A172 (cell line): ENCODE data around the gene TLE4. TPM values are rescaled to one million over a fixed set of nuclear protein-coding genes. Genes with fewer than 3 reads are reported as not detected.
"Not testable (repeated sequence)": the region's sequence is repeated elsewhere in the genome, so short reads cannot be mapped to it uniquely, and the experiment has no call there.

Experiments used
- DNase-seq: peaks from one replicate; pipeline ENCODE4 v3.0.0-alpha.2; 2015; ENCODE audit warnings: low spot score
- total RNA-seq: library from RNA; depleted of rRNA; stranded (reverse); fragments of >200 nt; shearing (Covaris generic); gene quantifications from 2 replicates; pipeline ENCODE4 v1.2.3, GENCODE V29; 2014

The TLE4 gene
- total RNA-seq, 1 experiment from 2014 or later = 363 TPM

DNA sequence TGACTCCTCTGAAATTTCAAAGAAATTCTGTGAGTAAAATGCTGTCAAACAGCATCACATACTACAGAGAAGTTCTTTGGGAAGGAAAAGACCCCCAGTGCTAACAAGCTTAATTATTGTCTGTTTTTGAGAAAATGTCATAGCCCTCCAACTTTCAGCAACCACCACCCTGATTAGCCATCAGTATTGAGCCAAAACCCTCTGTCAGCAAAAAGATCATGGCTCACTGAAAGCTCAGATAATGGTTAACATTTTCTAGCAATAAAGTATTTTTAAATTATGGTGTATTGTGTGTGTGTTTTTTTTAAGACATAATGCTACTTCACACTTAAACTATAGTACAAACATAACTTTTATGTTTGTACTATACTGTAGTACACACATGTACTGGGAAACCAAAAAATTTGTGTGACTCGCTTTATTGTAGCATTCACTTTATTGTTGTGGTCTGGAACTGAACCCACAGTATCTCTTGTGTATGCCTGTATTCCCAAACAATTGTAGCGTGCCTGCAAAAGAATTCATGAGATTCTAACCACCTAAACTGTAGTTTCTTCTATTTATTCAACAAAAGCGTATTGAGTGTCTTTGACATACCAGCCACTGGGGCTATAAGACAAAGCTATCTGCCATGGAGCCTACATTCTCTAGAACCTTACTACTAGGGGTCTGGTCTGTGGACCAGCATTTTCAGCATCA, 31.6 kb downstream of the TLE4 start:
- DNase-seq = no peak

DNA sequence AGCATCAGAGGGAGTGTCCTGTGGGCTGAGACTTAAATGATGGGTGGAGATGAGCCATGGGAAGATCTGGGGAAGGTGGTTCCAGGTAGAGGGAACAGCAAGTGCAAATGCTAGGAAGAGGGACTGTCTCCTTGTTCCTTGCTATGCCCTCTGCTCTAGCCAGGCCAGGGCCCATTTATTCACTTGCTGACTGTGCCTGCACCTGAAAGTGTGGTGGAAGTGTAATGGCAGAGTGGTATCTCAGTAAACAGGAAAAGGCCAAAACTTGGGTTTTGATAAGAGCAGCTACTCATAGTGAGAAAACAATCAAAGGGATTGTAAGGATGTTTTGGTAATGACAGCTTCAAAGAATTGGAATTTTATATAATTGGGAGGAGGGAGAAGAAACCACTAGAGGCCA, 32.4 kb downstream of the TLE4 start:
- no peak for DNase-seq

DNA sequence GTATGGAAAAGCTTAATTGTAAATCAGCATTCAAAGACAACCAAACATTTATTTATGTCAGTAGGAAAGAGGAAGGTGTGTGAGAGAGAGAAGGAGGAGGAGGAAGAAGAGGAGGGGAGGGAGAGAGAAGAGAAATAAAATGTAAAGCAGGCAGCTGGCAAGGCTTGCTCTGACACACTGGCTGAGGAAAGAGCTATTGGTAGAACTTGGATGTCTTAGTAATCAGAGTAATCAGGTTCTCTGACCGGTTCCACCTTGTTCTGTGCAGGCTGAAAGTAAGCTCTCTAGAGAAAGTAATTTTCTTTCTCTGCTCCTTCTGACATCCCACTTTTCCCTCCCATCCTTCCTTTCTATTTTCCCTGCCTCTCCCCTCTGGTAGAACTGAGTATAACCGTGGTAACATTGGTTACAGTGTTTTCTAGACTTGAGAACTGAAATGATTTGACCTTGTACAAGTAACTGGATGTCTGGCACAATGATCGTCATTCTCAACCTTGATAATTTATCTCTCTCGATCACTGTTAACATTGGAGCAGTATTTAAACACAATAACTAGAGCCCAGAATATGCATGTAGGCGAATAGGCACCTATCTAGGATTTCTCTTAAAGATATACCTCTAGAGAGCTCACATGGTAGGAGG, 33.3 kb downstream of the TLE4 start:
- no peak for DNase-seq

DNA sequence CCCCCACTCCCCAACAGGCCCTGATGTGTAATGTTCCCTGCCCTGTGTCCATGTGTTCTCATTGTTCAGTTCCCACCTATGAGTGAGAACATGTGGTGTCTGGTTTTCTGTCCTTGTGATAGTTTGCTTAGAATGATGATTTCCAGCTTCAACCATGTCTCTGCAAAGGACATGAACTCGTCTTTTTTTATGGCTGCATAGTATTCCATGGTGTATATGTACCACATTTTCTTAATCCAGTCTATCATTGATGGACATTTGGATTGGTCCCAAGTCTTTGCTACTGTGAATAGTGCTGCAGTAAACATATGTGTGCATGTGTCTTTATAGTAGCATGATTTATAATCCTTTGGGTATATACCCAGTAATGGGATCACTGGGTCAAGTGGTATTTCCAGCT, 34.8 kb downstream of the TLE4 start:
- DNase-seq = not testable (repeated sequence)

DNA sequence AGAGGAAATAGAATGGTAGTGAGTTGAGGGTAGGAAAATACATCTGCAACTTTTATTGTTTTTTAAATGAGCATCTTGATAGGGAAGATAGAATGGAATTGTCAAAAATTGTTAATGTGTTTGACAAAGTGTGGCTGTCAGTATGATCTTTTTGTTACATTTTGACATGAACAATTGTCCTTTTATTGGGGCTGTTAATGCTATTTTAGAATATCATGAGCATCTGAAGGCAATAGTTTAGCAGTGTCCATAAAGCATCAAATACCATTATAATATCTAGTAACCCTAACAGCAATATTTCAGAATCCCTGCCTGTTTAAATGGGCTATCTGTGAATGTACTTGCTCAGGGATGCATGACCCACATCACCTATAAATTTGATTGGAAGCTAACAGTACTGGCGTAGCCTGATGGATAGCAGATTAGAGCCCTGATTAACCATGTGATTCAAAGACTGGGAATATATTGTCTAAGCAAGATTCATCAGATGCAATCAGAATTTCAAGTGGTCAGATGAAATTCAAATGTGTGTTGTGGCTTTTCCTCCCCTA, 37.8 kb downstream of the TLE4 start:
- DNase-seq = no peak

DNA sequence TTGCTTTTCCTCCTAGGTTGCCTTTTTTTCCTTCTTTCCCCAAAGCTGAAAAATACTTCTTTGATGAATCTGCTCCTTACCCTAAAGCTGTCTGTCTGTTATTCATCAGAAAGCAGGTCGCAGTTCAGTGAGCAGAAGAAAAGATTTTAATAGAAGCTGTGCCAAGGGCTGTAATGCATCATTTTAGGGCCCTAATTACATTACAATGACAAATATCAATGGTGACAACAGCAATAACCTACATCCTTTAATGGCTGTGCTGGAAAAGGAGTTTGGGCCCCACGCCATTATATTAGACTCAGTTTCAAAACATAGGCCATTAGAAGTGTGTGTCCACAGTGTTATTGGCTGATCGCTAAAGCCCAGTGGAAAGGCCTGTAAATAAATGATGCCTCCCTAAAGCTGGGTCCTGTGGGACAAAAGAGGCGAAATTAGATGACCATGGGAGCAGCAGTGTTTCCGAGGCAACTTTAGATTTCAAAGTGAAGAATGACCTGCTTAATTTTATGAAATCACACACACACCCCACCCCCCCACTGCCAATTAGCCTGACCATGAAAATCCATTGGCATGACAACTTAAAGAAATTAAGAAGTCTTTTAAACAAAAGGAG, 38.4 kb downstream of the TLE4 start:
- DNase-seq = peak; percentile 66

DNA sequence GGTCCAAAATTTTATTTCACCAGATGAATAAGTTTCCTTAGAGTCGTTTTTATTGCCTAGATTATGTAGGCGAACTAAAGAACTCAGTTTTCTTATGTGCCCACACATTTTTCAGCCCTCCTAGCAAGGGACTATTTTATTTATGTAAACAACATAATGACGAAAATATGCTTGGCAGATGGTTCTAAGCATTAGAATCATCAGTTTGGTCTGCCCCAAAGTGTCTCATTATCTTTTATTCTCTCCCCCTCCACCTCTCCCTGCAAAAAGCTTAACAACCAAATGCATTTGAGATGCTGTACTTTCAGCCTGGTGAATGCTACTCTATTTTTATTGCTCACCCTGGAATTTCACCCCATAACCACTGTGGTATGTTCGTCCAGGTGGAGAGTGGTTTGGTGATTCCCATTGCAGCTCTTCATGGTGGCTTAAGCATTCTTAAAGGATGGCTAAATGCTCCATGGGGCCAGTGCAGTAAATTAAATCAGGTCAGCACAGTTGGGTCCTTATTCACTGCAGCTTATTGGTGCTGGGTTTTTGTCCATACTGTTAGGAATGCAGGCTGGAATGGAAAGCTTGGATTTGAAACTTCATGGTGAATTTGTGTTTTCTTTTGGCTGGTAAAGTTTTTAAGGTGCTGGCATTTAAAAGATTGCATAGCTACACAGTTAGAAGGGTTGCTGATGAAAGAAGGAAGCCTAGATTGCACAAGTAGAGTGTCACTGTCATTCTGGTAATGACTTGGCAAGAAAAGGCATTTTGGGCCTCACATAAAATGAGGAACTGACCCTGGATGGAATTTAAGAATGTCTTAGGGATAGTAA, 39.2 kb downstream of the TLE4 start:
- DNase-seq = peak; percentile 96

DNA sequence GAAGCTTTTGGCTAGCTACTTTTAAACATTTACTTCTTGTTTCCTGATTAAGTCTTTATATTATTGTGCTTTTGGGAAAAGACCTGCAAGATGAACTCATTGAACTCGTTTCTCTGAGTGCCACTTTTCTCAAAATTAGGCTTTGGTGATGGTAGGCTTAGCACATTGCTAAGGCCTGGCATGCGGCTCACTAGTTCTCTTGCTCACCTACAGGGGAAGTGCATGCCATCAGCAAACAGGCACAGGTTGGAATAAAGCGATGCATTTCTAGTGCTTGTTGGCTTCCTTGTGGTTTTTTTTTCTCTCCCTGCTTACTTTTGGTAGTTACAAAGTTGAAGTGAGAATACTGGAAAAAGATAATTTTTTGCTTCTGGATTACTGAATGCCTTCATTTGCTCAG, 41.4 kb downstream of the TLE4 start:
- DNase-seq = no peak

DNA sequence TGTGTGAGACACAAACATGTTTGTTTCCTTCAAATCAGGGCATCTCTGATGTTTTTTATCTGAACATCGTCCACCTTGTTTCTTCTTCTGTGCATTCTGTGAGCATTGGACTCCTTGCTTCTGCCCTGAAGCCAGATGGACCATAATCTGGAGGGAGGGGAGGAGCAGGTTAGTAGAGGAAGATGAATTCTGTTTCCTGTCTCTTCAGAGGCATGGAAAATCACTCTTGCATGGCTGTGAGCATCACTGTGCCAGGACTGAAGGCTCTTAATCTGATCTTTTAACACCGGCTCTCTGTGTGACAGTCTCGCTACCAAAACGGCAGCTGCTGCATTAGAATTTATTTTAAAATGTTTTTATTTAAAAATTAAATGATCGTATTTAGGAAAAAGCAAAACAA, 43.3 kb downstream of the TLE4 start:
- DNase-seq = no peak

DNA sequence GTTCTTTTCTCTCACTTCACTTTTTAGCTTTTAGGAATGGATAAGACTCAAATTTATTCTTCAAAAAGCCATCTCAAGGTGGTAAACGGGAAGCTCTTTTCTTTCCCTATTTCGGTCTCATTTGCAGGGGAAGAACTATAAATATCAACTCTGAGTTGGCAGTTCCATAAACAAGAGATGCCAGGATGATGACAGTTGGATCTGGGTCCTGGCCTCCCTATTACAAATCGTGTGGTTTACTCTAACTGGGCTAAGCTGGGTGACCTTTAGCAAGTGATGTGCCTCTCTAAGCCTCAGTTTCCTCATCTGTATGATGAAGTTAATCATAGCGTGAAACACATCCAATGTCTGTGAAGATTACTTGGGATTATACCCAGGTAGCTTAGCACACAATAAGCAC, 44.2 kb downstream of the TLE4 start:
- peak; percentile 32 for DNase-seq

DNA sequence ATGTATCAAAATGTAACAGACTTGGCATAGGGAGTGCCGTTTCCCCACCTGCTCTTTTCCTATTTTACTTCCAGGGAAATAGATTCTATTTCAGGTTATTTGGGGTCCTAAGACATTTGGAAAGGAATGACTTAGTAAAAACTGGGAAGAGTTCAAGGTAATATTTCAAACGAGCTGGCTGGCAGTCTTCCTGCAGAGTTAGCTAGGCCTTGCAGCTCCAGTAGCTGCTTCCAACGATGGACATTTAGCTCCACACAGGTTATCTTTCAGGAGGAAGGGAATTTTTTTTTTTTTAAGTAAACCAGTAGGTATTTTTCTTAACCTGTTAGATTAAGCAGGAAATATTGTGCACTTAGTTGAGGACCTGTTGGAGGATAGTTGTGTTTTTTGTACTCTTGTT, 45.2 kb downstream of the TLE4 start:
- no peak for DNase-seq

DNA sequence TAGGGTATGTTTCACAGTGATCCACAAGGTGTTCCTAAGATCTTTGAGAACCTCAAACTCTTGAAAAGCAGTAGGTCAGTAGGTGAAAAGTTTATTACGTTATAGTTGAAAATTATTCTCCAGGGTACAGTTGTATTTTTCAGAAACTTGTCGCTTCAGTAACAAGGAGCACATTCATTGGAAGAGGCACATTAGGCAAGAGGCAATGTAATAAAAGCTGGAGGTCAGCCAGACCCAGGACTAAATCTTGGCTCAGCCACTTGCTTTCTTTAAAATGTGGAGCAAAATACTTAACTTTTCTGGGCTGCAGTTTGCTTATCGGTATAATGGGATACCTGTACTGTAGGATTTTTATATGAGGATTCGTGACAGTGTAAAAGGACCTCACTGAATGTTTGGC, 45.6 kb downstream of the TLE4 start:
- no peak for DNase-seq

DNA sequence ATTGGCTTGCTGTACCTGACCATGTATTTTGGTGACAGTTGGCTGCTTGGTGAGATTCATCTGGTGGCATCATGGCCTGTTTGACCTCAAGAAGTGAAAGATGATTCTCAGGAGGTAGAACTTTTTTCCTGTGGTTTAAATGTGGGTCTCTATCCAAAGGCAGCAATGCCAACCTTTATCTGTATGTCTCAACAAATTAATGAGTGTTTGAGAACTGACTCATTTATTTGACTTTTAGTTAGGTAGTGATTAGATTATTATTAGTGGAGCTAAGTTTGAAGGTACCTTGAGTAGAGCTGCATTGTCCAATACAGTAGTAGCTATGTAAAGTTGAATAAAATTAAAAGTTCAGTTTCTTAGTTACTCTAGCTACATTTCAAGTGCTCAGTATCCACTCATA, 48.2 kb downstream of the TLE4 start:
- DNase-seq = no peak

DNA sequence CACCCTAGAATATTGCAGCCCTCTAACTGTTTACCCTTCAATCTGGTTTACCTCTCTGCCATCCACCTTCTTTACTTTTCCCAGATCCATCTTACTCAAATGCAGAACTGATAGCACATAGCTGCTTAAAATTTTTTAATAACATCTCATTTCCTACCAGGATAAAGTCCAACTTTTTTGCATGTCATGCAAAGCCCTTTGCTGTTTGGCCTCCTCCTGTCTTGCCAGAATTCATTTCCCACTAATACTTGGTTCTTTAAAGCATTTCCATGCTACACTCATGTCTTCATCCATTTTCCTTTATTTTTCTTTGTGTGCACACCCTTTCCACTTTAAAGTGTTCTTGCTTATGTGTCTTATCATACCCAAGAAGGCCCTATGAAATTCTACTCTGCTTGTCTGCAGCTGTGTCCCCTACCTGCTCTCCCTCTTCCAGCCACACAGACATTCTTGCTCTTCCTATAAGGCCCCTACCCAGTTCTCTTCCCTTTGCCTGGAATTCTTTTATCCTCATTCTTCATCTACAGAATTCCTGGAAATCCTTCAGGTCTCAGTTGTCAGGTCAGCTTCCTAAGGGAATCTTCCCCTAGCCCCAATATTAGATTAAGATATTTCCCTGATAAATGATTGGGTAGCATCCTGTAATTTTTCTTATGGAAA, 50.3 kb downstream of the TLE4 start:
- DNase-seq = no peak

DNA sequence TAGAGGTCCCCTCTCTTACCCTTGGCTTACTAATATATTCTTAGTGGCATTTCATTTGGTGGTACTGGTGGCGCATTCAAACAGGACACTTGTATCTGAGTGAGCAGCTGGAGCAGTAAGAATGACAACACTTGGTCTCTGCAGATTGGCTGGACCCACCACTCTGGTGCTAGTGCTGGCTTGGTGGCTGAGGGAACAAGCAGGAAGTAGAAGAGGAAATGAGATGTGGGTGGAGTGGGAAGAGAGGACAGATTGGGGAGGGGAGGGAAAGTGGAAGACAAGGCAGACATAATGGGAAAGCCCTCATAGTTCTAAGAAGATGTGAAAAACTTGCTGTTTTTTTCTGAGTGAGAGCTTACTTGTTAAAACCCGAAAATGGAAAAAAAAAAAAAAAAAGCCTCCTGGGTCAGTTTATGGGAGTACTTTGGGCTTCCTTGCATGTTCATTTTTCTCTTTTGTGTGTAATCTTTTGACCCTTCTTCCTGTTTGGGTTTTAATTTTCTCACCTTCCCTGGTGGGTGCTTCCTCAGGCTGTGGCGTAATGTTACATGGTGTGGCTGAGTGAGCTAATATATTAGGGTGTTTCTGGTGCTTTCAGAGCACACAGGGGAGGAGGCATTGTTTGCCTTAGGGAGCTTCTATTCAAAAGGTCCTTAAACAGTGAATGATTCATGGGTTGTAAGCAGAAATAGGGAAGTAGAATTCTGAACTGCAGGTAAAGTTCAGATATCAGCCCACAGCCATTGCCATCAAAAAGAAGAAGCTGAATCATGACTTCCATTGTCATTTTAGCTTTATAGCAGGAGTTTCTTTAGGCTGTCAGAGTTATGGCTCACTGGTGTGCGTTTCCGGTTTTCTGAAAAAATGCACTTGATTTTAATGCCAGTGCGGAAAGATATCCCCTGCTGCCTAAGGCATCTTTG, 52.3 kb downstream of the TLE4 start:
- DNase-seq = peak; percentile 45

DNA sequence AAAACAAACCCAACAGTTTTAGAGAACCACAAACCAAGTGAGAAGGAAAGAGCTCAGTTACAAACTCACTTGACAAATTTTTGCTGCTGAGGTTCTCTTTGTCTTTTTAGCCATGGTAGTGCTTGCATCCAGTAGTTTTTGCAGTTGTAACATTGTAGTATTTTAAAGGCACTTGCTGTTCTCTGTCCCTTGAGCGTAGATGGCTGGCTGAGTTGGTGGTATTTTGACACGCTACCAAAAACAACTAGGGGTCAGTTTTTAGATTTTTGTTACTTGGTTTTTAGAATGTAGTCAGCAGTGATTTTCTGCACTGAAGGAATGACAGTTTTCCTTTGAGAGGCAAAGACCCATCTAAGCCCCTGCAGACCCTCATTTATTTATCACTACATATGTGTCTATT, 58.0 kb downstream of the TLE4 start:
- DNase-seq = no peak

DNA sequence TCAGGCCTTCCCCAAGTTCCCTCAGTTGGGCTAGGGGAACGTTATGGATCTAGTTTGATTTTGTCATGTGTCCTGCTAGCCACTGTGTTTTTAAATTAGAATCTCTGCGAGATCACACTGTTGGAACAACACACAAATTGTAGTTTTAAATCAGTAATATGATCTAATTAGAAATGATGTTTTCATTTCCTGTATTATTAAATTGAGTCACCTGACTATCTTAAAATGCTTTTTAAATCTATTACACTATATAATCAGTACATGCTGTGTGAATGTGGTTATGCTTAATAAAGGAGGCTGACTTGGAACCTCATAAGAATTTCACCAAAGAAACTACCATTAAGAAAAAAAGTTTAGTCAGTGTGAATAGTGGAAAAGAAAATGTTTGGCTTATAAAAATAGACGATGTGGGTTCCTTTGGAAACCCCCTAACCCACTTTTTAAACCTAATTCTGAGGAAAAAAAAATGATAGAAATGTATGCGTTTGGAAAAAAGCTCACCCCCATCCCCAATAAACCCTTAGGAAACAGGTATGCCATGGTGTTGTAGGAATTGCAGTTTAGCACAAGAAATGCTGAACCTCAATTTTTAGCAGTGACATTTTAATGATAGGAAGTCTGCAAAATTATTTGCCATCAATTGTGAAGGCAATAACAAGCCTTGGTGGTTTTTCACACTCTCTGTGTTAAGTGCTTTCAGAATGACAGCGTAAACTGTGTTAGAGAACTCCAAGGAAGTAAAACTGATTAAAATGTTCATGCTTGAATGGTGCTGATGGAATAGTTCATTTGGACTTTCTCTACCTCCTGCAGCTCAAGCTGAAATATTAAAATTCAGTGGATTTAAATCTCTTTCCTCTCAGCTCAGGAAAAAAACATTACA, 59.0 kb downstream of the TLE4 start:
- DNase-seq = no peak

DNA sequence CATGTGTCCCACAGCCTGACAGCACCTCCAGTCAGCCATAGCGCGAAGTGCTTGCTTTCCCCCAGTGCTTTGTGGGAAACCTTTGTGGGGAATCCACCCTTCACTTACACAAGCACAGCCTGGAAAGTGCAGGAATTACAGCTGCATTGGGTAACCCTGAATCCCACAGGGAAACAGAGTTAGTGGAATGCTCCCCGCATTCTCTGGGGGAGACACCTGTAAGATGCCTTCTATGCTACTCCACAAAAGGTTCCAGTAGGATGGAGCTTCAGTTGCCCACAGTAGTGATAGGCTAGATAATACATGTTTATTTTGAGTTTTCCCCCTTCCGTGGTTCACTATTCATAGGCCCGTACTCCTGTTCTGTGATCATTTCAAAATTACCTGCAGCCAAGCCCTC, 60.3 kb downstream of the TLE4 start:
- no peak for DNase-seq

DNA sequence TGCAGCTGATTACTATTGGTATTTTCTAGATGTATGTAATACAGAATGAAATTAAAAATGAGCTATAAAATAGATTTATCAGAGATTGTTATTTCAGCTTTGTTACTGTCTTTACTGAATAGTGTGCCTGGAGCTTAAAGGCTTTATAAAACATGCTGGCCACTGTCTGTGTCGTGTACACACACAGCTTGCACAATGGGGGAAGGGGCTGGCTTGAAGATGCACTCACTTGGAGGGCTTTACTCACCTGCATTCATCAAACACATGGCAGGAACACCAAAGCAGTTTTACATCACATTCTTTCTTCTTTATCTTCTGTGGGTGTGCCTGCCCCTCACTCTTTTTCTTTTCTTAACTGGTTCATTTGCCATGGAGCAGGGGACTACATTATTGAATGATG, 60.9 kb downstream of the TLE4 start:
- no peak for DNase-seq

DNA sequence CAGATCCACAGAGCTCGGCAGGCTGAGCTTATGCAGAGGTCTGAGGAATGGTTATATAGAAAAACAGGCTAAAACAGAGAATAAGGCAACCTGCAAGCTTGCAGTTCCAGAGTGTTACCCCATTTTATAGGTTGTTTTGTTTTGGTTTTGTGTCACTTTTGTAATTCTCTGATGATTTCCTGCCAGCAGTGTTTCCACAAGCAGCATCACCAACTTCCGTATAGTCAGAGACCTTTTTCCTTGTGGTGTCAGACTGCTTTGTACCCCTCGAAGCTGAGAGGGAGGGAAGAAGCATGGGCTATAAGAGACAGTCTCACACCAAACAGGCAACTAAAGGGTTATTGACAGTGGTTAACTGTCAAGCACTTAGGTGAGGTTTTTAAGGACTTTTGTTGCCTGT, 61.8 kb downstream of the TLE4 start:
- no peak for DNase-seq
